GM18873 (cell line): ENCODE measurements around the gene MTA1.

Experiments
- ATAC-seq: cut with Tn5 transposase; IDR thresholded peaks from one replicate; pipeline ENCODE4 v1.9.1; 2021; ENCODE audit warnings: mild to moderate bottlenecking, moderate library complexity, moderate number of reproducible peaks; ENCODE audit not compliant: unreplicated experiment, low FRiP score

Gene MTA1

DNA sequence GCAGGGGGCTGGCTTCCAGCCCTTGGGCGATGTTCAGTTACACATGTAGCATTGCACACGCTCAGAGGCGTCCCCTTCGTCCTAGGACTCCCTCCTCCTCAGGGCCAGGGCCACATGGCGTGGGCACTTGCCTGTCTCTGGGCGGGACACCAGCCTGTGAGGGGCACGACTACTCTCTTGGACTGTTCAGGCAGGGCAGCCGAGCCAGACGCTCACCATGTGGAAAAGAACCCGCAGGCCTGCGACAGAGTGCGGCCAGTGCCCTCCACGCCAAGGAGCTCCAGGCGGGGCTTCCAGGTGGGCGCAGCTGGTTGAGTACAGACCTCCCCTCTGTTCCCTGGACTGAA lies 20.9 kb downstream of the MTA1 start:
- no peak for ATAC-seq

DNA sequence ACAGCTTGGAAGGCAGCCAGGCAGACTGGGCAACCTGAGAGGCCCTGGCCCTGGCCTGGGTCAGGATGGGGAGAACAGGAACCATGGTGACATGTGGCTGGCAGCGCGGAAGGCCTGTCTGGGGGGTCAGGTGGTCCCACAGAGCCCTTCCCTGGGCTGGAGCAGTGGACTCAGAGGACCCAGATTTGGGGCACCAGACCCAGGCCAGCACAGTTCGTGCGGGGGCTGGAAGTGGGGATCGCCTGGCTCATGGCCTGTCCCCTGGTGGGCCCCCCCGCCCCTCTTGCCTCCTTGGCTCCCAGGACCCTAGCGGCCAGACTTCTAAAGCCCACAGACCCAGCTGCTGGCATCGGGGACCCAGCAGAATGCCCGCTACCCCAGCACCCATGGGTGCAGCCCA lies 21.4 kb downstream of the MTA1 start:
- ATAC-seq = no peak

DNA sequence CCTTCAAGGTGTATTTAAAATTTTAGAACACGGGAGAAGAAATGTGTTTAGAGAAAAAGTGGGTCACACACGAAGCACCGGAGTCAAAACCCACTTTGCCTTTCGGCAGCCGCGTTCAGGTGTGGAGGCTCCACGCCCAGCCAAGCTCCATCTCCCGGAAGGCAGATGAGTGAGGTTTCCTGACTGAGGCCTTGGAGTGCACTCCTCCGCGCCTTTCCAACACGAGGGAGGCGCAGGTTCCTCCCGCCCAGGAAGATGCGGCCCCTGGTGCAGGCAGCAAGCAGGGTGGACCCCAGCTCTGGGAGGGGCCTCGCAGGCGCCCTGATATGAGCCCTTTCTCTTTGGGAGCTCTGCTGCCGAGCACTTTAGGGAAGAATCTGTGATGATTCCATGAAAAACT lies 22.5 kb downstream of the MTA1 start:
- ATAC-seq = no peak

GRCh38 chr14:105442834-105443233 lies 23.2 kb downstream of the MTA1 start:
- ATAC-seq = no peak

DNA sequence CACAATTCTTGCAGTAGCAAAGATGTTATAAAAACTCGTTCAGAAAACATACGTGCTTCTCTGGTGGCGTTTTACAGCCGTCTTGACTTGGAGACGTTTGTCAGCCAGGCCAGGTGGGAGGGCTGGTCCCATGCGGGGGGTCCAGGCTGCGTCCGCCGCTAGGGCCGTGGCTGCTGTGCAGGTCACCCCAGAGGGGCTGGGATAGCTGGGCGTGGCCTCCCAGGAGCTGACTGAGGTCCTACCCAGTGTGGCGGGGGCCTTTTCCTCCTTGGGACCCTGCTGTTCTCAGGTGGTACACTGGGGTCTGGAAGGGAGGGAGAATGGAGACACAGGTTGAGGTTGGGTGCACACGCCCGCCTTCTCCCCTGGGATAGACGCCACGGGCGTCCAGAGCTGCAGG lies 25.2 kb downstream of the MTA1 start:
- no peak for ATAC-seq

DNA sequence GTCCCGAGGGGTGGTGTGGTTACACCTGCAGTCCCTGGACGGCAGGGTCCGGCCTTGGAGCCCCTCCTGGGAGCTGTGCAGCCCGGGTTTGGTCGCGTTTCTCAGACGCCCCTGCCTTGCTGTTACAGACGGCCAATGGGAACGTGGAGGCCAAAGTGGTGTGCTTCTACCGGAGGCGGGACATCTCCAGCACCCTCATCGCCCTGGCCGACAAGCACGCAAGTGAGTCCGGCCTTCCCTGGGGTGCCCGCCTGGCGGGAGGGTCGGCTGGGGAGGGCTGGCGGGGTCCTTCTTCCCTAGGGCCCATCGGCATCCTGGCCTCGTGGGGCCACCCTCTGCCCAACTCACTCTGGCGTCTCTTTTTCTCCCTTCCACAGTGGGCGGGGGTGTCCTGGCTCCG lies 25.7 kb downstream of the MTA1 start:
- ATAC-seq = no peak

GRCh38 chr14:105445901-105446845 lies 26.5 kb downstream of the MTA1 start:
- no peak for ATAC-seq

GRCh38 chr14:105446971-105447370 lies 27.3 kb downstream of the MTA1 start:
- no peak for ATAC-seq

GRCh38 chr14:105447651-105448640 lies 28.3 kb downstream of the MTA1 start:
- no peak for ATAC-seq

- ATAC-seq = no peak
These were observed 29.1 kb downstream of the MTA1 start for GRCh38 chr14:105448706-105449111.

DNA sequence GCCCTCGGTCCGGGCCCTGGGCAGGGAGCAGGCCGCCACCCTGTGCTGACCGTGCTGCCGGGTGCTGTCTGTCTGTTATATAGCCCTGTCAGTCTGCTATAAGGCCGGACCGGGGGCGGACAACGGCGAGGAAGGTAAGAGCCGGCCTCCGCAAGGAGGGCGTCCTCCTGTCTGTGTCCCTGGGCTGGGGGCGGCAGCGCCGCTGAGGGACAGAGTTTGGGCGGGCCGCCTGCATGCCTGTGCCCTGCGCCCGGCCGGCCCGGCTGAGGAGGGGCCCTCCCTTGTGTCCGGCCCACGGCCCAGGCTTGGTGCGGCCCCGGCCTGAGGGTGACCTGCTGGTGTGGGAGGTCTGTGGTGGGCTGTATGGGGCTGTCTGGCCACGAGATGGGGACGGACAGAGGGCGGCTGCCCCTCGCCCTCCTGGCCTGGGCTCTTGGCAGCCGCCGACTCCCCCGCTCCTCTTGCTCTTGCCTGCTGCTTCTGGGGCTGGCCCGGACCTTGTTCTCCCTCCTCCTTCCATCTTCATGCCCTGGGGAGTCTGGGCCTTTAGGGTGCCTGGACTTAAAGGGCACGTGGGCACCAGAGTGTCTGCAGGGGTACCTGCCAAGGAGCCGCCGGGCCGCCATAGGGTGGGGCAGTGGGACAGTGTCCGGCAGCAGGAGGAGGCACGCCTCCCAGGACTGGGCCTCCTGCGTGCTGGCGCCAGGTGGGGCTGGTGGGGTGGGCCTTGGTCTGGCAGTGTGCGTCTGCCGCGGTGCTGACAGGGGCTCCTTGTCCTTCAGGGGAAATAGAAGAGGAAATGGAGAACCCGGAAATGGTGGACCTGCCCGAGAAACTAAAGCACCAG lies 29.9 kb downstream of the MTA1 start:
- ATAC-seq = no peak

DNA sequence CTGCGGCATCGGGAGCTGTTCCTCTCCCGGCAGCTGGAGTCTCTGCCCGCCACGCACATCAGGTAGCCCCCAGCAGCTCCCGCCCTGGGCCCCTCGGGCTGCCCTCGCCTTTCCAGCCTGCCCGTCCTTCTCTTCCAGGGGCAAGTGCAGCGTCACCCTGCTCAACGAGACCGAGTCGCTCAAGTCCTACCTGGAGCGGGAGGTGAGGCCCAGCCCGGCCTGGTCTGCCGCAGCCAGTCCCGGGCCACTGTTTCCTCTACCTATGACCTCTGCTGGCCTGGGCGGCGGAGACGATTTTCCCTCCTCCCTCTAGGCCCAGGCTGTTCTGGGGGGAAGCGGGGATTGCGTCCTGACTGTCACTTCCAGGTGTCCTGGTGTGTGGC lies 30.5 kb downstream of the MTA1 start:
- ATAC-seq = no peak

- ATAC-seq = no peak
These were observed 31.5 kb downstream of the MTA1 start for GRCh38 chr14:105450864-105451720.

DNA sequence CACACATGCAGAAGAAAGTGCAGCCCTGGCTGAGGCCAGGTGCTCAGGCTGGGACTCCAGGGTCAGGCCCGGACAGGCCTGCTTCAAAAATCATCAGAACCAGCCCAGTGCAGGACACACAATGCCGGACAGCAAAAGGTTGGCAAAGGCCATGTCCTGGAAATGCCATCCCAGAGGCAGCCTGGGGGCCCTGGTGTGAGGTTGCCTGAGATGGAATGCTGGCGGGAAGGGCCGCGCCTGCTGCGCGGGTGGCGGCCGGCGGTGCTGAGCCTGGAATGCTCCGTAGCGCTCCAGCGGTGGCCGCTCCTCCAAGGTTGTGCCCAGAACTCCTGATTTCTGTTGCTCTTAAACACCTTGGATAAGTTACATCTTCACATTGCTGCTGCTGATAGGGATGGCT lies 33.3 kb downstream of the MTA1 start:
- no peak for ATAC-seq

GRCh38 chr14:105453847-105454246 lies 34.2 kb downstream of the MTA1 start:
- no peak for ATAC-seq

DNA sequence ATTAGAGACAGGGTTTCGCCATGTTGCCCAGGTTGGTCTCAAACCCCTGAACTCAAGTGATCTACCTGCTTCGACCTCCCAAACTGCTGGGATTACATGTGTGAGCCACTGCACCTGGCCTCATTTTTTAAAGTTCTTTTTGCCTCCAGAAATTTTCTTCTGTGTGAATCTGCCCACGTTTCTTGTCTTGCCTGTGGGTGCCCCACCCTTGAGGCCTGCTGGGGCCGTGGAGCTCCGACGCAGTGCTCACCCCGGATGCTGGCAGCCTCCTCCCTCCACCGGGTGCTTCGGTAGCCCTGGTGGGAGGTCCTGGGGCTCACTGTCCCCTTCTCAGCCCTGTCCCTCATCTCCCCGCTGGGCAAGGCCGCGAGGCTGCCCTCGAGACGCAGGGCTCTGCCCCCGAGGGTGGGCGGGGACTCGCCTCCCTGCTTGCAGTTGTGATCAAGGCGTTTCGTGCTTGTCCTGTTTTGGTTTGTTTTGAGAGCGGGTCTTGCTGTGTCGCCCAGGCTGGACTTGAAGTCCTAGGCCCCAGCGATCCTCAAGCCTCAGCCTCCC lies 35.5 kb downstream of the MTA1 start:
- ATAC-seq = no peak

GRCh38 chr14:105455766-105456660 lies 36.4 kb downstream of the MTA1 start:
- ATAC-seq = no peak
